A549 (cell line): ENCODE data around the gene FAM107B. TPM values are rescaled to one million over a fixed set of nuclear protein-coding genes. Genes with fewer than 3 reads are reported as not detected.

Source experiments
- ATAC-seq, 2 experiments: fragments of 200-7000 bp in 1 of 2; fragments of >200 bp in 1 of 2; cut with Nextera tagmentation in 1 of 2; cut with Tn5 transposase in 1 of 2; 3 replicates each; pipeline versions ENCODE4 v1.8.0 to v1.9.1; 2018 to 2020; ENCODE audit warnings: mild to moderate bottlenecking in 1 of 2, moderate library complexity in 1 of 2
- CTCF ChIA-PET: fragments of 300-600 bp; sonication (Branson Sonifier 250); formaldehyde crosslinking; extraction: SDS; loops from one replicate; lab custom pipeline; 2021; ENCODE audit warnings: antibody characterized with exemption, inconsistent platforms; lab: Yijun Ruan, JAX
- POLR2A ChIA-PET: fragments of 350-600 bp; formaldehyde crosslinking; extraction: SDS; loops from one replicate; lab custom pipeline; 2021; ENCODE audit warnings: antibody characterized with exemption, inconsistent platforms; lab: Yijun Ruan, JAX
- DNase-seq, 2 experiments: peaks; one replicate each; pipeline versions ENCODE4 v3.0.0 to v3.0.0-alpha.2; 2011 to 2016; ENCODE audit warnings: low read depth in 1 of 2, low spot score in 1 of 2
- FAIRE-seq: peaks from 2 replicates; lab custom pipeline; 2011; peaks lifted over from hg19 to GRCh38; lab: Jason Lieb, UNC
- H3K27ac ChIP-seq, 2 experiments: fragments of >200 bp; sonication (Bioruptor Twin); formaldehyde crosslinking; 3 replicates each; pipeline ENCODE4 v1.5.1; 2016 to 2017
- H3K4me1 ChIP-seq: fragments of >200 bp; sonication (Bioruptor Twin); formaldehyde crosslinking; 3 replicates; pipeline ENCODE4 v1.6.1; 2016
- H3K4me2 ChIP-seq: fragments of >200 bp; sonication (Bioruptor Twin); formaldehyde crosslinking; 3 replicates; pipeline ENCODE4 v1.6.1; 2016
- H3K4me3 ChIP-seq: fragments of >200 bp; sonication (Bioruptor Twin); formaldehyde crosslinking; 3 replicates; pipeline ENCODE4 v1.5.1; 2016
- H3K9me3 ChIP-seq: fragments of >200 bp; sonication (Bioruptor Twin); formaldehyde crosslinking; 3 replicates; pipeline ENCODE4 v1.6.1; 2016
- BHLHE40 ChIP-seq: IDR thresholded peaks from 2 replicates; pipeline ENCODE4 v1.6.1; 2012; ENCODE audit warnings: low read depth, low read length, inconsistent platforms
- CBX2 ChIP-seq: fragments of 200-600 bp; sonication (generic); IDR thresholded peaks from 2 replicates; pipeline ENCODE4 v1.6.1; 2016; ENCODE audit warnings: low read depth, mild to moderate bottlenecking, borderline replicate concordance
- CEBPB ChIP-seq, 2 experiments: fragments of >200 bp in 1 of 2; sonication (Bioruptor Twin) in 1 of 2; formaldehyde crosslinking in 1 of 2; IDR thresholded peaks; 2 replicates each; pipeline ENCODE4 v1.6.1; 2012 to 2016
- EHMT2 ChIP-seq: fragments of 200-600 bp; sonication (generic); IDR thresholded peaks from 2 replicates; pipeline ENCODE4 v1.6.1; 2016; ENCODE audit warnings: antibody characterized with exemption, low read depth, mild to moderate bottlenecking, moderate library complexity
- EP300 ChIP-seq, 2 experiments: fragments of >200 bp; sonication (Bioruptor Twin); formaldehyde crosslinking; IDR thresholded peaks; 2 replicates in 1 of 2; 3 replicates in 1 of 2; pipeline ENCODE4 v1.6.1; 2016 to 2017
- FOSL2 ChIP-seq, 2 experiments: fragments of 450-650 bp in 1 of 2; fragments of >200 bp in 1 of 2; sonication (Bioruptor Twin) in 1 of 2; formaldehyde crosslinking; IDR thresholded peaks; 2 replicates each; pipeline versions ENCODE4 v1.5.0 to v1.6.1; 2016 to 2020; ENCODE audit warnings: mild to moderate bottlenecking in 1 of 2, moderate library complexity in 1 of 2
- FOXS1 ChIP-seq: fragments of 250-450 bp; sonication (Bioruptor Pico); IDR thresholded peaks from 2 replicates; pipeline ENCODE4 v1.5.0; 2020; ENCODE audit warnings: mild to moderate bottlenecking, moderate library complexity
- GATA3 ChIP-seq: IDR thresholded peaks from 2 replicates; pipeline ENCODE4 v1.6.1; 2012; ENCODE audit warnings: borderline replicate concordance
- HEYL ChIP-seq: fragments of 250-450 bp; sonication (Bioruptor Pico); IDR thresholded peaks from 2 replicates; pipeline ENCODE4 v1.8.0; 2021; ENCODE audit warnings: mild to moderate bottlenecking, moderate library complexity
- HOXA7 ChIP-seq: fragments of 250-450 bp; sonication (Bioruptor Pico); IDR thresholded peaks from 2 replicates; pipeline ENCODE4 v1.5.0; 2020; ENCODE audit warnings: mild to moderate bottlenecking, moderate library complexity
- HOXB5 ChIP-seq: fragments of 250-450 bp; sonication (Bioruptor Pico); IDR thresholded peaks from 2 replicates; pipeline ENCODE4 v1.5.0; 2020; ENCODE audit warnings: mild to moderate bottlenecking, moderate library complexity
- JUN ChIP-seq, 2 experiments: fragments of >200 bp; sonication (Bioruptor Twin); formaldehyde crosslinking; IDR thresholded peaks; 2 replicates in 1 of 2; 3 replicates in 1 of 2; pipeline ENCODE4 v1.6.1; 2016 to 2017
- JUNB ChIP-seq: fragments of >200 bp; sonication (Bioruptor Twin); formaldehyde crosslinking; IDR thresholded peaks from 2 replicates; pipeline ENCODE4 v1.6.1; 2016
- NFE2L2 ChIP-seq: fragments of 150-350 bp; conservative IDR thresholded peaks from 2 replicates; pipeline ENCODE4 v1.6.1; 2014; ENCODE audit warnings: low read length
- POLR2A ChIP-seq: IDR thresholded peaks from 2 replicates; pipeline ENCODE4 v1.6.1; 2012; ENCODE audit warnings: mild to moderate bottlenecking, low read length
- RAD21 ChIP-seq, 2 experiments: fragments of >200 bp in 1 of 2; sonication (Bioruptor Twin) in 1 of 2; formaldehyde crosslinking in 1 of 2; IDR thresholded peaks in 1 of 2; conservative IDR thresholded peaks in 1 of 2; 2 replicates in 1 of 2; 3 replicates in 1 of 2; pipeline ENCODE4 v1.6.1; 2012 to 2018; ENCODE audit warnings: inconsistent platforms in 1 of 2
- RARB ChIP-seq: fragments of 250-450 bp; sonication (Bioruptor Pico); IDR thresholded peaks from 2 replicates; pipeline ENCODE4 v1.8.0; 2021; ENCODE audit warnings: mild to moderate bottlenecking, moderate library complexity
- ZFP36 ChIP-seq: fragments of 450-650 bp; IDR thresholded peaks from 2 replicates; pipeline ENCODE4 v1.6.1; 2014; ENCODE audit warnings: borderline replicate concordance; ENCODE audit not compliant: partially characterized antibody
- WGBS: methylation state at CpG from one replicate; pipeline ENCODE4 v1.1.6; 2017; ENCODE audit errors: missing lambda C conversion rate; 5-methylcytosine and 5-hydroxymethylcytosine counted together
- polyA plus RNA-seq, 4 experiments: library from polyadenylated mRNA; depleted of rRNA in 3 of 4; stranded (reverse); fragments of >200 nt; fragmentation: RNase III in 1 of 4; extraction: RNeasy Plus Mini Kit Qiagen cat#74134 plus additional on column Dnase treatment in 1 of 4; gene quantifications; 2 replicates in 3 of 4; 3 replicates in 1 of 4; pipeline ENCODE4 v1.2.3, GENCODE V29; 2011 to 2017
- TF ChIP-seq, protein P1 (sequence below): IDR thresholded peaks from 2 replicates; pipeline ENCODE4 v1.6.1; 2012; ENCODE audit warnings: low read depth, borderline replicate concordance
- TF ChIP-seq, protein P2 (sequence below): fragments of 450-650 bp; IDR thresholded peaks from 2 replicates; pipeline ENCODE4 v1.6.1; 2014; ENCODE audit warnings: antibody characterized with exemption
- TF ChIP-seq, protein P3 (sequence below): IDR thresholded peaks from 2 replicates; pipeline ENCODE4 v1.6.1; 2012
- TF ChIP-seq, protein P4 (sequence below): fragments of 250-450 bp; sonication (Bioruptor Pico); IDR thresholded peaks from 2 replicates; pipeline ENCODE4 v1.5.0; 2021; ENCODE audit warnings: mild to moderate bottlenecking, moderate library complexity, borderline replicate concordance
- TF ChIP-seq, protein P5 (sequence below): IDR thresholded peaks from 2 replicates; pipeline ENCODE4 v1.6.1; 2012
- TF ChIP-seq, protein P6 (sequence below): fragments of 150-350 bp; IDR thresholded peaks from 2 replicates; pipeline ENCODE4 v1.6.1; 2014; ENCODE audit warnings: low read depth, mild to moderate bottlenecking, low read length

Gene FAM107B
- polyA plus RNA-seq, 2 of the 4 experiments (the other 2 are of a cell fraction), result 99.9 to 173 TPM

DNA sequence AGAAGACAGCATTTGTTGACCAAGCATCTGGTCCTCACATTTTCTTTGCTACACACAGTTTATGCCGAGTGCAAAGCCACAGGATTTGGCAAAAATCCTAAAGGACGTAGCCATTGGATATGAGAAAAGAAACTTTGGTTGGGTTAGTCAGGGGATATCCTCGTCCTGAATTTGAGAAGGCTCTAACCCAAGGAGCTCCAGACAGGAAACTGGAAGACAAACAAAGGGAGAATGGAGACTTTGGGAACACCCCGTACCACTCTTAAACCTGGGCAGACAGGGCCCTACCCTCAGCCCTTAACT, 297.3 kb downstream of the FAM107B start (continued):
- TF ChIP-seq CBX2 (no peak), EHMT2 (no peak), JUNB (no peak), FOSL2 (IDR thresholded peaks at IDR 0.05) (no peak), FOSL2 (CRISPR knock-in tag; IDR thresholded peaks at IDR 0.05) (no peak)
- TF ChIP-seq, protein P1, sequence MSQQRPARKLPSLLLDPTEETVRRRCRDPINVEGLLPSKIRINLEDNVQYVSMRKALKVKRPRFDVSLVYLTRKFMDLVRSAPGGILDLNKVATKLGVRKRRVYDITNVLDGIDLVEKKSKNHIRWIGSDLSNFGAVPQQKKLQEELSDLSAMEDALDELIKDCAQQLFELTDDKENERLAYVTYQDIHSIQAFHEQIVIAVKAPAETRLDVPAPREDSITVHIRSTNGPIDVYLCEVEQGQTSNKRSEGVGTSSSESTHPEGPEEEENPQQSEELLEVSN, result no peak
- TF ChIP-seq, protein P2, sequence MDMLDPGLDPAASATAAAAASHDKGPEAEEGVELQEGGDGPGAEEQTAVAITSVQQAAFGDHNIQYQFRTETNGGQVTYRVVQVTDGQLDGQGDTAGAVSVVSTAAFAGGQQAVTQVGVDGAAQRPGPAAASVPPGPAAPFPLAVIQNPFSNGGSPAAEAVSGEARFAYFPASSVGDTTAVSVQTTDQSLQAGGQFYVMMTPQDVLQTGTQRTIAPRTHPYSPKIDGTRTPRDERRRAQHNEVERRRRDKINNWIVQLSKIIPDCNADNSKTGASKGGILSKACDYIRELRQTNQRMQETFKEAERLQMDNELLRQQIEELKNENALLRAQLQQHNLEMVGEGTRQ, result no peak
- TF ChIP-seq, protein P3, sequence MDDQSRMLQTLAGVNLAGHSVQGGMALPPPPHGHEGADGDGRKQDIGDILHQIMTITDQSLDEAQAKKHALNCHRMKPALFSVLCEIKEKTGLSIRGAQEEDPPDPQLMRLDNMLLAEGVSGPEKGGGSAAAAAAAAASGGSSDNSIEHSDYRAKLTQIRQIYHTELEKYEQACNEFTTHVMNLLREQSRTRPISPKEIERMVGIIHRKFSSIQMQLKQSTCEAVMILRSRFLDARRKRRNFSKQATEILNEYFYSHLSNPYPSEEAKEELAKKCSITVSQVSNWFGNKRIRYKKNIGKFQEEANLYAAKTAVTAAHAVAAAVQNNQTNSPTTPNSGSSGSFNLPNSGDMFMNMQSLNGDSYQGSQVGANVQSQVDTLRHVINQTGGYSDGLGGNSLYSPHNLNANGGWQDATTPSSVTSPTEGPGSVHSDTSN, result no peak

DNA sequence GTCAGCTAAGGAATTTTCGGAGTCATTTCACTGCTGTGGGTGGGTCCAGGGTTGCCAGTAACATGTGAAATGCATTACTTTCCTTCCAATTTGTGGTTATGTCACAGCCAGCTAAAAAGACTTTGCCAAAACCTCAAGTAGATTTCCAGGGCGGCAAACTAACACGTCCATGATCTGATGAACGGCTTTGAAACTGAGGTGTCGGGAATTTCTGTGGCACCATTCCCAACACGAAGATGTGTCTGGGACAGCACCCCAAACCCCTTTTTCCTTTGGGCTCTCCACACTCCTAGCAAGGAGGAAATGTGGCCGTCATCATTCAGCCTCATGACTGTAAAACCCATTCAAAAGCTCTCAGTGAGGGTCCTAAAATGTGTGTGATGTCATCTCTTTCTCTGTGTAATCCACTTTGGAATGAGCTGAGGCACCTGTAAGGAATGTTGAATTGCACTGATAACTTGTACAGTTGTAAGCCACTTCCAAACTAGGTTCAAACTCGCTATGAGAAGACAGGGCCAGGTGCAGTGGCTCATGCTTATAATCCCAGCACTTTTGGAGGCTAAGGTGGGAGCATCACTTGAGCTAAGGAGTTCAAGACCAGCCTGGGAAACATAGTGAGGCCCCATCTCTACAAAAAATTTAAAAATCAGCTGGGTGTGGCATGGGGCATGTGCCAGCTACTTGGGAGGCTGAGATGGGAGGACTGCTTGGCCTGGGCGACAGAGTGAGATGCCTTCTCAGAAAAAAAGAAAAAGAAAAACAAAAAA, 297.9 kb downstream of the FAM107B start:
- H3K4me1 ChIP-seq, result no peaks in the 10 kb centered on the region; the same call in 2 of the 3 replicates
- ChIA-PET CTCF (interaction anchor here (1.1 to 1.6 kb wide), 6 partner anchors 10 to 280 kb away, joined by 3 to 6 read pairs (median 5); no protein-coding TSS in a partner anchor), POLR2A (no interaction called here)
- H3K4me2 ChIP-seq, result no peak overlapping the region
- WGBS, result 42% methylated on average over 9 of the region's 9 CpGs
- no peak for DNase-seq
- TF ChIP-seq HEYL (CRISPR knock-in tag) (no peak), NFE2L2 (no peak), CEBPB (IDR thresholded peaks at IDR 0.05) (no peak), RARB (CRISPR knock-in tag) (no peak)
- TF ChIP-seq, protein P4, sequence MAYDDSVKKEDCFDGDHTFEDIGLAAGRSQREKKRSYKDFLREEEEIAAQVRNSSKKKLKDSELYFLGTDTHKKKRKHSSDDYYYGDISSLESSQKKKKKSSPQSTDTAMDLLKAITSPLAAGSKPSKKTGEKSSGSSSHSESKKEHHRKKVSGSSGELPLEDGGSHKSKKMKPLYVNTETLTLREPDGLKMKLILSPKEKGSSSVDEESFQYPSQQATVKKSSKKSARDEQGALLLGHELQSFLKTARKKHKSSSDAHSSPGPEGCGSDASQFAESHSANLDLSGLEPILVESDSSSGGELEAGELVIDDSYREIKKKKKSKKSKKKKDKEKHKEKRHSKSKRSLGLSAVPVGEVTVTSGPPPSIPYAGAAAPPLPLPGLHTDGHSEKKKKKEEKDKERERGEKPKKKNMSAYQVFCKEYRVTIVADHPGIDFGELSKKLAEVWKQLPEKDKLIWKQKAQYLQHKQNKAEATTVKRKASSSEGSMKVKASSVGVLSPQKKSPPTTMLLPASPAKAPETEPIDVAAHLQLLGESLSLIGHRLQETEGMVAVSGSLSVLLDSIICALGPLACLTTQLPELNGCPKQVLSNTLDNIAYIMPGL (CRISPR knock-in tag), result no peak
- TF ChIP-seq, protein P5, sequence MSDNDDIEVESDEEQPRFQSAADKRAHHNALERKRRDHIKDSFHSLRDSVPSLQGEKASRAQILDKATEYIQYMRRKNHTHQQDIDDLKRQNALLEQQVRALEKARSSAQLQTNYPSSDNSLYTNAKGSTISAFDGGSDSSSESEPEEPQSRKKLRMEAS, result no peak
- TF ChIP-seq, protein P6, sequence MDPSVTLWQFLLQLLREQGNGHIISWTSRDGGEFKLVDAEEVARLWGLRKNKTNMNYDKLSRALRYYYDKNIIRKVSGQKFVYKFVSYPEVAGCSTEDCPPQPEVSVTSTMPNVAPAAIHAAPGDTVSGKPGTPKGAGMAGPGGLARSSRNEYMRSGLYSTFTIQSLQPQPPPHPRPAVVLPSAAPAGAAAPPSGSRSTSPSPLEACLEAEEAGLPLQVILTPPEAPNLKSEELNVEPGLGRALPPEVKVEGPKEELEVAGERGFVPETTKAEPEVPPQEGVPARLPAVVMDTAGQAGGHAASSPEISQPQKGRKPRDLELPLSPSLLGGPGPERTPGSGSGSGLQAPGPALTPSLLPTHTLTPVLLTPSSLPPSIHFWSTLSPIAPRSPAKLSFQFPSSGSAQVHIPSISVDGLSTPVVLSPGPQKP, result no peak
- FAIRE-seq, result no peak
- no peak overlapping the region for H3K27ac ChIP-seq
- no peak overlapping the region for H3K4me3 ChIP-seq
- no peak for ATAC-seq
- H3K9me3 ChIP-seq, result no peaks in the 10 kb centered on the region

DNA sequence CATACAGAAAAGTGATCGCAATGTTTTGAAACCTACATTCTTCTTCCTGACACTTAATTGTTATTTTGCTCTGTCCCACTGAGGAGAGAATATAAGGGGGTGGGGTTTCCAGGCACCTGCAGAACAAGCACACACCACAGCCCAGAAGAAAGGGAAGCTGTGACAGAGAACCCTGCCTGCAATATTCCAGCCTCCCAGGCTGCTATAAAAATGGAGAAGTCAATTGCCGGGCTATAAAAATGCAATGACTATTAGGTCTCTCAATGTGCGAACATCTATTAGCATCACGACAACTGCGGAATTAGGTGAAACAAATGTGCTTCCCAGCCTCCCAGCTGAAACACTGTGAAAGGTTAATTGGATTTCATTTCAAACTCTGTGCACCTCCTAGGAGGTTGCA, 298.7 kb downstream of the FAM107B start:
- no peak overlapping the region for H3K4me2 ChIP-seq
- no peaks in the 10 kb centered on the region for H3K9me3 ChIP-seq
- no peak for FAIRE-seq
- ATAC-seq, result no peak
- TF ChIP-seq RARB (CRISPR knock-in tag) (no peak), HOXA7 (CRISPR knock-in tag) (no peak), RAD21 (conservative IDR thresholded peaks at IDR 0.05 in 1 of 2, IDR thresholded peaks at IDR 0.05 in 1 of 2) (no peak), POLR2A (no peak), ZFP36 (no peak), NFE2L2 (no peak), BHLHE40 (no peak), HOXB5 (CRISPR knock-in tag) (no peak), EP300 (IDR thresholded peaks at IDR 0.05) (no peak), JUN (IDR thresholded peaks at IDR 0.05) (no peak), FOXS1 (CRISPR knock-in tag) (no peak), GATA3 (no peak)
- TF ChIP-seq, protein P4 (CRISPR knock-in tag), result no peak
- TF ChIP-seq, protein P6, result no peak
- TF ChIP-seq, protein P5, result no peak
- POLR2A ChIA-PET, result no interaction called here
- no peak overlapping the region for H3K4me3 ChIP-seq
- CTCF ChIA-PET, result interaction anchor here (1.2 to 1.4 kb wide), 3 partner anchors 10 to 90 kb away, joined by 3 to 5 read pairs (median 5); no protein-coding TSS in a partner anchor
- H3K4me1 ChIP-seq, result no peaks in the 10 kb centered on the region; the same call in 2 of the 3 replicates
- 91% methylated on average over 5 of the region's 5 CpGs for WGBS
- no peak for DNase-seq
- H3K27ac ChIP-seq, result no peak overlapping the region
